H1 (cell line): ENCODE results near the gene C6orf62. TPM values are rescaled to one million over a fixed set of nuclear protein-coding genes. Genes with fewer than 3 reads are reported as not detected.

Experiments used
- CTCF ChIA-PET: fragments of 300-600 bp; sonication (Branson Sonifier 250); formaldehyde crosslinking; loops from one replicate; lab custom pipeline; 2021; ENCODE audit not compliant: partially characterized antibody; lab: Charles Lee
- POLR2A ChIA-PET: fragments of 300-600 bp; sonication (Branson Sonifier 250); formaldehyde crosslinking; loops from one replicate; lab custom pipeline; 2021; ENCODE audit warnings: inconsistent platforms; ENCODE audit not compliant: partially characterized antibody; lab: Charles Lee
- DNase-seq, 2 experiments: peaks; one replicate each; pipeline versions ENCODE4 v3.0.0 to v3.0.0-alpha.2; 2010 to 2022; ENCODE audit warnings: low spot score in 2 of 2, low read depth in 1 of 2, mixed read lengths in 1 of 2
- FAIRE-seq: peaks from 2 replicates; lab custom pipeline; 2011; peaks lifted over from hg19 to GRCh38; lab: Jason Lieb, UNC
- H2AFZ ChIP-seq: 2 replicates; pipeline ENCODE4 v1.8.1; 2012; ENCODE audit warnings: low read length, inconsistent platforms
- H2AK5ac ChIP-seq: 2 replicates; pipeline ENCODE4 v1.6.1; 2013; ENCODE audit warnings: low read depth, low read length
- H2BK120ac ChIP-seq: replicated peaks from 2 replicates; pipeline ENCODE3; 2013; ENCODE audit warnings: low read depth, low read length, inconsistent platforms
- H2BK12ac ChIP-seq: 2 replicates; pipeline ENCODE4 v1.6.1; 2013; ENCODE audit warnings: low read depth, low read length
- H2BK15ac ChIP-seq: 2 replicates; pipeline ENCODE4 v1.6.1; 2013; ENCODE audit warnings: low read length
- H2BK20ac ChIP-seq: 2 replicates; pipeline ENCODE4 v1.6.1; 2013; ENCODE audit warnings: low read length
- H2BK5ac ChIP-seq: 2 replicates; pipeline ENCODE4 v1.6.1; 2013; ENCODE audit warnings: low read depth, low read length
- H3K14ac ChIP-seq: 2 replicates; pipeline ENCODE4 v1.6.1; 2013; ENCODE audit warnings: inconsistent platforms; ENCODE audit not compliant: insufficient read length
- H3K18ac ChIP-seq: 2 replicates; pipeline ENCODE4 v1.6.1; 2013; ENCODE audit warnings: low read length; ENCODE audit errors: extremely low read depth
- H3K23ac ChIP-seq: 2 replicates; pipeline ENCODE4 v1.6.1; 2013; ENCODE audit warnings: inconsistent platforms; ENCODE audit not compliant: insufficient read length
- H3K23me2 ChIP-seq: 2 replicates; pipeline ENCODE4 v1.6.1; 2013; ENCODE audit warnings: low read depth, low read length
- H3K27ac ChIP-seq: 2 replicates; pipeline ENCODE4 v1.6.1; 2011; ENCODE audit warnings: low read depth, low read length, inconsistent platforms
- H3K27me3 ChIP-seq, 4 experiments: replicated peaks in 1 of 4; 1 replicate in 1 of 4; 2 replicates in 3 of 4; pipeline versions ENCODE4 v1.6.1 to v1.8.1; 2011 to 2013; ENCODE audit warnings: low read length in 3 of 4, mild to moderate bottlenecking in 3 of 4, inconsistent platforms in 2 of 4, mixed read lengths in 2 of 4, moderate library complexity in 1 of 4; ENCODE audit not compliant: control insufficient read depth in 3 of 4, insufficient read depth in 3 of 4; ENCODE audit errors: extremely low read depth in 1 of 4
- H3K36me3 ChIP-seq, 4 experiments: 2 replicates each; pipeline versions ENCODE4 v1.6.1 to v1.8.1; 2011 to 2013; ENCODE audit warnings: mild to moderate bottlenecking in 4 of 4, low read length in 3 of 4, moderate library complexity in 2 of 4, control low read depth in 1 of 4, inconsistent platforms in 1 of 4; ENCODE audit not compliant: insufficient read depth in 4 of 4, control insufficient read depth in 2 of 4
- H3K4ac ChIP-seq: replicated peaks from 2 replicates; pipeline ENCODE3; 2013; ENCODE audit warnings: low read length, low read depth, mixed read lengths, inconsistent platforms; ENCODE audit not compliant: insufficient read length
- H3K4me1 ChIP-seq, 4 experiments: replicated peaks in 1 of 4; 1 replicate in 1 of 4; 2 replicates in 3 of 4; pipeline versions ENCODE4 v1.6.1 to v1.8.1; 2011 to 2013; ENCODE audit warnings: low read length in 3 of 4, inconsistent platforms in 2 of 4, mixed read lengths in 1 of 4; ENCODE audit not compliant: insufficient read depth in 4 of 4, control insufficient read depth in 3 of 4
- H3K4me2 ChIP-seq, 2 experiments: 2 replicates each; pipeline versions ENCODE4 v1.6.1 to v1.8.1; 2011 to 2013; ENCODE audit warnings: low read depth in 2 of 2, low read length in 2 of 2, control low read depth in 1 of 2, inconsistent platforms in 1 of 2, mild to moderate bottlenecking in 1 of 2; ENCODE audit not compliant: insufficient read depth in 1 of 2
- H3K4me3 ChIP-seq, 4 experiments: fragments of 200-600, 300-600 bp in 1 of 4; sonication (generic), shearing (Covaris generic), sonication (Bioruptor Twin) in 1 of 4; 2 replicates each; pipeline versions ENCODE4 v1.5.1 to v1.8.1; 2011 to 2016; ENCODE audit warnings: low read length in 4 of 4, low read depth in 3 of 4, control low read depth in 2 of 4, inconsistent platforms in 2 of 4, mild to moderate bottlenecking in 2 of 4, mixed read lengths in 1 of 4, moderate library complexity in 1 of 4; ENCODE audit not compliant: insufficient read depth in 2 of 4; ENCODE audit errors: extremely low read depth in 1 of 4
- H3K56ac ChIP-seq: replicated peaks from 2 replicates; pipeline ENCODE3; 2013; ENCODE audit warnings: low read depth, mild to moderate bottlenecking, mixed read lengths, low read length, inconsistent platforms; ENCODE audit not compliant: insufficient read length
- H3K79me1 ChIP-seq: 2 replicates; pipeline ENCODE4 v1.6.1; 2013; ENCODE audit warnings: low read depth, low read length, control low read depth
- H3K79me2 ChIP-seq, 2 experiments: 2 replicates each; pipeline versions ENCODE4 v1.6.1 to v1.8.1; 2012 to 2013; ENCODE audit warnings: low read length in 2 of 2, mild to moderate bottlenecking in 2 of 2, inconsistent platforms in 1 of 2; ENCODE audit not compliant: insufficient read depth in 2 of 2, control insufficient read depth in 1 of 2
- H3K9ac ChIP-seq, 4 experiments: replicated peaks in 1 of 4; 1 replicate in 1 of 4; 2 replicates in 3 of 4; pipeline versions ENCODE4 v1.6.1 to v1.8.1; 2011 to 2013; ENCODE audit warnings: low read depth in 3 of 4, low read length in 3 of 4, control low read depth in 2 of 4, mild to moderate bottlenecking in 2 of 4, moderate library complexity in 2 of 4, inconsistent platforms in 1 of 4; ENCODE audit errors: extremely low read depth in 1 of 4
- H3K9me3 ChIP-seq, 2 experiments: 2 replicates each; pipeline versions ENCODE4 v1.6.1 to v1.8.1; 2012 to 2013; ENCODE audit warnings: mild to moderate bottlenecking in 2 of 2, moderate library complexity in 2 of 2, control low read depth in 1 of 2, inconsistent platforms in 1 of 2, low read depth in 1 of 2, low read length in 1 of 2, mixed read lengths in 1 of 2; ENCODE audit not compliant: insufficient read depth in 2 of 2
- H4K20me1 ChIP-seq, 2 experiments: replicated peaks in 1 of 2; 2 replicates each; pipeline versions ENCODE3 to v1.8.1; 2011 to 2013; ENCODE audit warnings: inconsistent platforms in 2 of 2, low read length in 2 of 2, mild to moderate bottlenecking in 1 of 2; ENCODE audit not compliant: insufficient read depth in 2 of 2, control insufficient read depth in 1 of 2
- H4K5ac ChIP-seq: 2 replicates; pipeline ENCODE4 v1.6.1; 2013; ENCODE audit warnings: low read length, low read depth, mixed read lengths, inconsistent platforms; ENCODE audit not compliant: insufficient read length
- H4K8ac ChIP-seq: 2 replicates; pipeline ENCODE4 v1.8.0; 2013; ENCODE audit warnings: mild to moderate bottlenecking, moderate library complexity, low read length, inconsistent platforms; ENCODE audit not compliant: insufficient read depth; ENCODE audit errors: extremely low read depth
- H4K91ac ChIP-seq: replicated peaks from 2 replicates; pipeline ENCODE3; 2013; ENCODE audit warnings: low read length, mixed read lengths, inconsistent platforms; ENCODE audit not compliant: insufficient read length
- ASH2L ChIP-seq: fragments of 200-600, 300-600 bp; sonication (generic); IDR thresholded peaks from one replicate; pipeline ENCODE4 v1.7.1; 2017; ENCODE audit warnings: low read length
- CBX5 ChIP-seq: fragments of 300-800, 300-1000 bp; sonication (generic); IDR thresholded peaks from 2 replicates; pipeline ENCODE4 v1.7.1; 2016; ENCODE audit warnings: antibody characterized with exemption, low read length, low read depth
- CBX8 ChIP-seq: fragments of 300-800, 300-1000 bp; sonication (generic); IDR thresholded peaks from 2 replicates; pipeline ENCODE4 v1.7.1; 2016; ENCODE audit warnings: low read depth, low read length, borderline replicate concordance
- CHD1 ChIP-seq: IDR thresholded peaks from 2 replicates; pipeline ENCODE4 v1.6.1; 2012; ENCODE audit warnings: low read depth, low read length, improper control_type of control experiment
- GABPA ChIP-seq: IDR thresholded peaks from 2 replicates; pipeline ENCODE4 v1.6.1; 2011; ENCODE audit warnings: mild to moderate bottlenecking, low read length, moderate library complexity, borderline replicate concordance; ENCODE audit not compliant: insufficient read depth
- JUN ChIP-seq: IDR thresholded peaks from 2 replicates; pipeline ENCODE4 v1.6.1; 2011; ENCODE audit warnings: low read depth, mild to moderate bottlenecking, improper control_type of control experiment, low read length
- KDM5A ChIP-seq: fragments of 200-600 bp; IDR thresholded peaks from 2 replicates; pipeline ENCODE4 v1.7.1; 2012; ENCODE audit warnings: mild to moderate bottlenecking, low read length, inconsistent platforms, mixed read lengths
- SIN3A ChIP-seq, 2 experiments: IDR thresholded peaks in 1 of 2; conservative IDR thresholded peaks in 1 of 2; 2 replicates each; pipeline ENCODE4 v1.6.1; 2011 to 2012; ENCODE audit warnings: low read length in 2 of 2, improper control_type of control experiment in 1 of 2, low read depth in 1 of 2, mild to moderate bottlenecking in 1 of 2
- SIRT6 ChIP-seq: IDR thresholded peaks from one replicate; pipeline ENCODE4 v1.7.1; 2012; ENCODE audit warnings: low read length, inconsistent platforms
- SP1 ChIP-seq: IDR thresholded peaks from 2 replicates; pipeline ENCODE4 v1.6.1; 2011; ENCODE audit warnings: low read depth, low read length
- SP2 ChIP-seq: IDR thresholded peaks from 2 replicates; pipeline ENCODE4 v1.6.1; 2012; ENCODE audit warnings: mild to moderate bottlenecking, low read length, inconsistent platforms
- TAF1 ChIP-seq: IDR thresholded peaks from 2 replicates; pipeline ENCODE4 v1.6.1; 2011; ENCODE audit warnings: mild to moderate bottlenecking, low read depth, low read length
- WGBS, 2 experiments: shearing (Covaris generic) in 1 of 2; methylation state at CpG; one replicate each; pipeline versions ENCODE4 v1.1.6 to v1.1.7; 2013 to 2015; ENCODE audit warnings: low lambda C conversion rate in 2 of 2, mixed read lengths in 2 of 2, inconsistent platforms in 1 of 2, low coverage in 1 of 2, missing lambda C conversion rate in 1 of 2; ENCODE audit not compliant: insufficient replicate concordance in 2 of 2, insufficient coverage in 1 of 2, insufficient read length in 1 of 2; ENCODE audit errors: extremely low coverage in 1 of 2, missing lambda C conversion rate in 1 of 2; 5-methylcytosine and 5-hydroxymethylcytosine counted together
- polyA plus RNA-seq, 7 experiments: library from polyadenylated mRNA; depleted of rRNA in 3 of 7; stranded (reverse) in 5 of 7; unstranded in 2 of 7; fragments of >200 nt in 5 of 7; fragments of 200-250 nt in 2 of 7; gene quantifications; 1 replicate in 5 of 7; 2 replicates in 1 of 7; 4 replicates in 1 of 7; pipeline versions ENCODE4 v1.2.1 to v1.2.3, GENCODE V29; 2011 to 2013; ENCODE audit warnings: missing spikeins in 2 of 7, mixed read lengths in 2 of 7
- total RNA-seq: library from RNA; stranded (reverse); fragmentation: NEBNext Ultra II Directional; extraction: Animal tissue kit (Norgen Biotek cat#: 25700); gene quantifications from 2 replicates; pipeline ENCODE4 v1.2.1, GENCODE V29; 2021

Gene C6orf62
- total and polyA plus RNA-seq, 2 of the 8 experiments (the other 6 are each of a cell fraction or from before 2014, with no cell fraction given) = 25.6 to 101 TPM

DNA sequence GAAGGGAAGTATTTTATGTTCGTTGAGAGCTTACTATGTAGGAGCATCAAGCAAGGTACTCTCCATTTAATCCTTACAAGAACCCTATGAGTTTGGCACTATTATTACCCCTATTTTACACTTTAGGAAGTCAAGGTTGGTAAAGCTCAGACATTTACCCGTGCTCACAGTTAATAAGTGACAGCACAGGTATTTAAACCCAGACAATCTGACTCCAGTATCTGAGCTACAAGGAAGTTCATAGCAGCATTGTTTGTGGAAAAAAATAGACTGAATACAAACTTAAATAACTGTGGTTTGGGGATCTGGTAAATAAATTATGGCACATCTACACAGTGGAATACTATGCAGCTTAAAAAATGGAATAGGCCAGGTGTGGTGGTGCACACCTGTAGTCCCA lies 34.6 kb upstream of the C6orf62 start:
- H3K23ac ChIP-seq = no peak overlapping the region
- ChIA-PET POLR2A (interaction anchor here (0.8 kb wide), 1 partner anchor 46 kb away, joined by 3 read pairs; no protein-coding TSS in a partner anchor), CTCF (interaction anchor here (0.6 to 0.9 kb wide), 2 partner anchors 165 to 205 kb away, joined by 3 read pairs; no protein-coding TSS in a partner anchor)
- no peak overlapping the region for H2BK20ac ChIP-seq
- no peak overlapping the region for H3K4ac ChIP-seq
- no peak overlapping the region for H3K27ac ChIP-seq
- H4K8ac ChIP-seq = no peak overlapping the region
- TF ChIP-seq JUN (no peak), KDM5A (no peak), CBX5 (no peak), CBX8 (no peak), TAF1 (no peak), SP1 (no peak), ASH2L (no peak), SP2 (no peak), SIRT6 (no peak), CHD1 (no peak), SIN3A (conservative IDR thresholded peaks at IDR 0.05 in 1 of 2, IDR thresholded peaks at IDR 0.05 in 1 of 2; ENCODE audit: low read depth in 1 of 2, low read length in 2 of 2) (no peak), GABPA (no peak)
- WGBS, 2 experiments = 85% methylated on average over 2 of the region's 2 CpGs; no CpG with 5 or more reads in 1 of the 2 experiments
- no peak overlapping the region for H2AK5ac ChIP-seq
- H3K36me3 ChIP-seq = no peaks in the 10 kb centered on the region; a peak in 1 of 8 replicates
- no peak overlapping the region for H2BK120ac ChIP-seq
- H4K91ac ChIP-seq = no peak overlapping the region
- H4K5ac ChIP-seq = no peak overlapping the region
- H4K20me1 ChIP-seq = no peaks in the 10 kb centered on the region
- FAIRE-seq (no peak), DNase-seq (no peak)
- no peak overlapping the region for H3K9ac ChIP-seq
- no peak overlapping the region for H3K56ac ChIP-seq
- no peak overlapping the region for H3K14ac ChIP-seq
- H3K4me3 ChIP-seq = no peak overlapping the region
- no peaks in the 10 kb centered on the region for H3K79me2 ChIP-seq
- no peaks in the 10 kb centered on the region for H3K4me1 ChIP-seq
- no peaks in the 10 kb centered on the region for H3K23me2 ChIP-seq
- H2AFZ ChIP-seq = no peak overlapping the region
- H3K27me3 ChIP-seq = no peaks in the 10 kb centered on the region
- H2BK15ac ChIP-seq = no peak overlapping the region
- no peak overlapping the region for H2BK12ac ChIP-seq
- no peak overlapping the region for H3K18ac ChIP-seq
- H2BK5ac ChIP-seq = no peak overlapping the region
- no peak overlapping the region for H3K4me2 ChIP-seq
- no peaks in the 10 kb centered on the region for H3K9me3 ChIP-seq
- no peaks in the 10 kb centered on the region for H3K79me1 ChIP-seq
